K562 (cell line): ENCODE measurements around the gene IL11. TPM values are rescaled to one million over a fixed set of nuclear protein-coding genes. Genes with fewer than 3 reads are reported as not detected.

Experiments
- CSDE1 ChIP-seq, 2 experiments: fragments of 450-650 bp; IDR thresholded peaks; 2 replicates each; pipeline ENCODE4 v1.6.1; 2016; ENCODE audit warnings: mild to moderate bottlenecking in 1 of 2
- GATA2 ChIP-seq: sonication (generic); formaldehyde crosslinking; IDR thresholded peaks from 2 replicates; pipeline ENCODE4 v1.4.0; 2020; ENCODE audit warnings: mild to moderate bottlenecking, missing genetic modification reagents
- SNIP1 ChIP-seq: fragments of 450-650 bp; IDR thresholded peaks from 2 replicates; pipeline ENCODE4 v1.7.1; 2017; ENCODE audit warnings: low read depth, mild to moderate bottlenecking
- ZNF77 ChIP-seq: fragments of 250-450 bp; sonication (Bioruptor Pico); IDR thresholded peaks from 2 replicates; pipeline ENCODE4 v1.5.0; 2020
- polyA plus RNA-seq, 8 experiments: library from polyadenylated mRNA; depleted of rRNA in 4 of 8; stranded (reverse) in 5 of 8; unstranded in 3 of 8; fragments of >200 nt; fragmentation: Nextera tagmentation in 2 of 8; fragmentation: Illumina TruSeq in 1 of 8; extraction: Ambion mirVana in 2 of 8; extraction: Trizol in 1 of 8; gene quantifications; 2 replicates each; pipeline versions ENCODE4 v1.2.1 to v1.2.3, GENCODE V29; 2011 to 2014; ENCODE audit warnings: inconsistent platforms in 1 of 8, missing spikeins in 1 of 8
- total RNA-seq, 7 experiments: library from RNA; depleted of rRNA in 6 of 7; stranded (reverse); fragments of >200 nt in 6 of 7; fragmentation: Illumina TruSeq in 2 of 7; extraction: Trizol in 2 of 7; gene quantifications; 2 replicates each; pipeline versions ENCODE4 v1.2.1 to v1.2.3, GENCODE V29; 2011 to 2021; ENCODE audit warnings: low replicate concordance in 1 of 7
- TF ChIP-seq, protein P1 (sequence below), 2 experiments: fragments of 450-650 bp; IDR thresholded peaks; 2 replicates each; pipeline ENCODE4 v1.6.1; 2016; ENCODE audit warnings: mild to moderate bottlenecking in 2 of 2, borderline replicate concordance in 1 of 2, low read depth in 1 of 2, moderate library complexity in 1 of 2

The IL11 gene
- total and polyA plus RNA-seq, 9 of the 15 experiments (the other 6 are each of a cell fraction or from before 2014, with no cell fraction given): 0.04 to 0.42 (median 0.06) TPM; not detected in 6

DNA sequence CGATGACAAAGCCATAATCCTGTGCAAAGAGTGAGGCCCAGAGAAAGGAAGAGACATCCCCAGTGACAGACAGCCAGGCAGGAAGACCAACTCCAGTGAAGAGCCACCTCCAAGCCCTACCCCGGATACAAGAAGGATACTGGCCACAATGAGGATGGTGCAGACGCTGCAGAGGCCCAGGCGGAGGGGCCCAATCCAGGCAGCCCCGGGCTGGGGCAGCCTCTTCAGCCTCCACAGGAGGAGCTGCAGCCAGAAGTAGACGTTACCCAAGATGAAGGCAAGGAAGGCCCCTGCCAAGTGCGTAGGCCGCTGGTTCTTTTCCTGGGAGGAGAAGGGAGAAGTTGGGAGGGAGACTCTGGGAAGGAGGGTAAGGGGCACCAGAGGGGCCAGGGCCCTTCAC lies 53.6 kb downstream of the IL11 start (continued):
- TF ChIP-seq, protein P1, sequence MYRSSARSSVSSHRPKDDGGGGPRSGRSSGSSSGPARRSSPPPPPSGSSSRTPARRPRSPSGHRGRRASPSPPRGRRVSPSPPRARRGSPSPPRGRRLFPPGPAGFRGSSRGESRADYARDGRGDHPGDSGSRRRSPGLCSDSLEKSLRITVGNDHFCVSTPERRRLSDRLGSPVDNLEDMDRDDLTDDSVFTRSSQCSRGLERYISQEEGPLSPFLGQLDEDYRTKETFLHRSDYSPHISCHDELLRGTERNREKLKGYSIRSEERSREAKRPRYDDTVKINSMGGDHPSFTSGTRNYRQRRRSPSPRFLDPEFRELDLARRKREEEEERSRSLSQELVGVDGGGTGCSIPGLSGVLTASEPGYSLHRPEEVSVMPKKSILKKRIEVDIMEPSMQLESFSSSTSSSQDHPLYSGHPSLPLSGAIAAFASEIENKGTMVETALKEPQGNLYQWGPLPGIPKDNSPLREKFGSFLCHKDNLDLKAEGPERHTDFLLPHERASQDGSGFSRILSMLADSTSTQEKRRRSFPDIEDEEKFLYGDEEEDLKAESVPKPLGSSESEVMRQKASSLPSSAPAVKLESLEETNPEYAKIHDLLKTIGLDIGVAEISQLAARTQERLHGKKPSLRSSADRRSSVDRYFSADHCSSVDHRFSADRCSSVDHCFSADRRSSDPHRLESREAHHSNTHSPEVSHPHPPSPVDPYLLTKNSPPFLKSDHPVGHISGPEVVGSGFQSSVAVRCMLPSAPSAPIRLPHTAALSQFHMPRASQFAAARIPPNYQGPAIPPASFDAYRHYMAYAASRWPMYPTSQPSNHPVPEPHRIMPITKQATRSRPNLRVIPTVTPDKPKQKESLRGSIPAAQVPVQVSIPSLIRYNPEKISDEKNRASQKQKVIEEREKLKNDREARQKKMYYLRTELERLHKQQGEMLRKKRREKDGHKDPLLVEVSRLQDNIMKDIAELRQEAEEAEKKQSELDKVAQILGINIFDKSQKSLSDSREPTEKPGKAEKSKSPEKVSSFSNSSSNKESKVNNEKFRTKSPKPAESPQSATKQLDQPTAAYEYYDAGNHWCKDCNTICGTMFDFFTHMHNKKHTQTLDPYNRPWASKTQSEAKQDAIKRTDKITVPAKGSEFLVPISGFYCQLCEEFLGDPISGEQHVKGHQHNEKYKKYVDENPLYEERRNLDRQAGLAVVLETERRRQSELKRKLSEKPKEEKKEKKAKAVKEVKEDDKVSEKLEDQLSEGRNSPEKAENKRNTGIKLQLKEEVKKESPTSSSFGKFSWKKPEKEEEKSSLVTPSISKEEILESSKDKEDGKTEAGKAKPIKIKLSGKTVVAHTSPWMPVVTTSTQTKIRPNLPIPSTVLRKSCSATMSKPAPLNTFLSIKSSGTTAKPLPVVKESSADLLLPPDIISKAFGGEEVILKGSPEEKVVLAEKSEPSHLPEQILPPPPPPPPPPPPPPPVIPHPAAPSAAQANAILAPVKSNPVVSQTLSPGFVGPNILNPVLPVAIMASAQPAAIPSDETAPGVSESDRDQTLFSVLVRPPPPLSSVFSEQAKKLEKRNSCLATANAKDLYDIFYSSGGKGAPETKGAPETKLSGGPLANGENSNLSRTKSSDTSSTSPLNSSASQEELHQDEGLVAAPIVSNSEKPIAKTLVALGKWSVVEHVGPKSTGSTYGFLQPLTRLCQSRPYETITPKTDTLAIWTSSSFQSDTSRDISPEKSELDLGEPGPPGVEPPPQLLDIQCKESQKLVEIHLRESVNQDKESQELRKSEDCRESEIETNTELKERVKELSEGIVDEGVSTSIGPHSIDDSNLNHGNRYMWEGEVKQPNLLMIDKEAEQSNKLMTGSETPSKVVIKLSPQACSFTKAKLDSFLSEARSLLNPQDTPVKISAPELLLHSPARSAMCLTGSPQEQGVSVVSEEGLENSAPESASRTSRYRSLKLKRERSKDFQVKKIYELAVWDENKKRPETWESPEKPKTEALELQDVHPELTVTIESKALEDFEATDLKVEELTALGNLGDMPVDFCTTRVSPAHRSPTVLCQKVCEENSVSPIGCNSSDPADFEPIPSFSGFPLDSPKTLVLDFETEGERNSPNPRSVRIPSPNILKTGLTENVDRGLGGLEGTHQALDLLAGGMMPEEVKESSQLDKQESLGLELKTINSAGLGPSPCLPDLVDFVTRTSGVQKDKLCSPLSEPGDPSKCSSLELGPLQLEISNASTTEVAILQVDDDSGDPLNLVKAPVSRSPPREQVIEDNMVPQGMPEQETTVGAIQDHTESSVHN (IDR thresholded peaks at IDR 0.05; ENCODE audit: borderline replicate concordance in 1 of 2, low read depth in 1 of 2): no peak
- TF ChIP-seq CSDE1 (IDR thresholded peaks at IDR 0.05) (no peak), ZNF77 (CRISPR knock-in tag) (no peak), GATA2 (CRISPR knock-in tag) (no peak), SNIP1 (no peak)
- TF ChIP-seq, all 486 proteins: peak for 0
